Cardiac muscle cell (in vitro differentiated cells and primary cell): ENCODE results near the gene HAS3. TPM values are rescaled to one million over a fixed set of nuclear protein-coding genes. Genes with fewer than 3 reads are reported as not detected.
A peak's percentile ranks its signal among the peaks of the same experiment; 100 is the strongest.

Experiments
- DNase-seq, 2 donors: peaks; one replicate each; pipeline versions ENCODE4 v3.0.0 to v3.0.0-alpha.2; 2010 to 2017; ENCODE audit warnings: low read depth in 1 of 2, low spot score in 1 of 2
- H3K27ac ChIP-seq: fragments of 200-600 bp; sonication (generic); 2 replicates; pipeline ENCODE4 v1.5.1; 2016
- H3K27me3 ChIP-seq: fragments of 200-600 bp; sonication (generic); 2 replicates; pipeline ENCODE4 v1.6.0; 2016; ENCODE audit warnings: control low read depth
- H3K36me3 ChIP-seq: fragments of 200-600 bp; sonication (generic); 2 replicates; pipeline ENCODE4 v1.5.1; 2016; ENCODE audit warnings: control low read depth
- H3K4me1 ChIP-seq: fragments of 200-600 bp; sonication (generic); 2 replicates; pipeline ENCODE4 v1.8.1; 2017; ENCODE audit warnings: low read depth, mild to moderate bottlenecking, mixed run types
- H3K4me3 ChIP-seq: fragments of 200-600 bp; sonication (generic); 2 replicates; pipeline ENCODE4 v1.5.1; 2016; ENCODE audit warnings: mild to moderate bottlenecking
- H3K9me3 ChIP-seq: fragments of 200-600 bp; sonication (generic); 2 replicates; pipeline ENCODE4 v1.5.1; 2017; ENCODE audit warnings: low read depth, mild to moderate bottlenecking, control low read depth
- CTCF ChIP-seq: IDR thresholded peaks from 2 replicates; pipeline ENCODE4 v1.5.1; 2012; ENCODE audit warnings: low read depth, mild to moderate bottlenecking, low read length
- polyA plus RNA-seq: library from polyadenylated mRNA; unstranded; fragments of >200 nt; fragmentation: Nextera tagmentation; extraction: Ambion mirVana; gene quantifications from 2 replicates; pipeline ENCODE4 v1.2.1, GENCODE V29; 2016
- total RNA-seq: library from RNA; depleted of rRNA; stranded (reverse); fragments of >200 nt; gene quantifications from 2 replicates; pipeline ENCODE4 v1.2.3, GENCODE V29; 2016

The HAS3 gene
- total and polyA plus RNA-seq, 2 experiments from 2014 or later = 0.03 TPM; not detected in 1

GRCh38 chr16:69085032-69085695 lies 20.3 kb upstream of the HAS3 start:
- Histone ChIP-seq H3K27me3 (no peaks in the 10 kb centered on the region), H3K36me3 (no peaks in the 10 kb centered on the region), H3K4me3 (no peak overlapping the region), H3K4me1 (peaks cover 16% of the 10 kb centered on the region), H3K9me3 (no peaks in the 10 kb centered on the region), H3K27ac (no peak overlapping the region)
- no peak for DNase-seq
- no peak for TF ChIP-seq CTCF

GRCh38 chr16:69087161-69087581 lies 18.3 kb upstream of the HAS3 start:
- no peaks in the 10 kb centered on the region for H3K36me3 ChIP-seq
- no peaks in the 10 kb centered on the region for H3K27me3 ChIP-seq
- H3K9me3 ChIP-seq = no peaks in the 10 kb centered on the region
- H3K27ac ChIP-seq = no peak overlapping the region
- no peak for TF ChIP-seq CTCF
- H3K4me1 ChIP-seq = peaks cover 16% of the 10 kb centered on the region
- peak in 1 of 2 donors; percentile 36 for DNase-seq
- H3K4me3 ChIP-seq = no peak overlapping the region

GRCh38 chr16:69088684-69089083 lies 16.8 kb upstream of the HAS3 start:
- Histone ChIP-seq H3K9me3 (no peaks in the 10 kb centered on the region), H3K27me3 (no peaks in the 10 kb centered on the region), H3K27ac (no peak overlapping the region), H3K36me3 (no peaks in the 10 kb centered on the region), H3K4me3 (no peak overlapping the region), H3K4me1 (peaks cover 16% of the 10 kb centered on the region)
- TF ChIP-seq CTCF = no peak
- DNase-seq = no peak

GRCh38 chr16:69089091-69089910 lies 16.2 kb upstream of the HAS3 start:
- Histone ChIP-seq H3K4me3 (no peak overlapping the region), H3K27ac (no peak overlapping the region), H3K9me3 (no peaks in the 10 kb centered on the region), H3K4me1 (peaks cover 15% of the 10 kb centered on the region), H3K36me3 (no peaks in the 10 kb centered on the region), H3K27me3 (no peaks in the 10 kb centered on the region)
- no peak for DNase-seq
- TF ChIP-seq CTCF = no peak

- no peaks in the 10 kb centered on the region for H3K36me3 ChIP-seq
- no peak overlapping the region for H3K27ac ChIP-seq
- H3K4me1 ChIP-seq = peaks cover 6% of the 10 kb centered on the region
- DNase-seq = no peak
- H3K9me3 ChIP-seq = no peaks in the 10 kb centered on the region
- H3K27me3 ChIP-seq = no peaks in the 10 kb centered on the region
- TF ChIP-seq CTCF = no peak
- no peak overlapping the region for H3K4me3 ChIP-seq
Measured at GRCh38 chr16:69093974-69094373, 11.5 kb upstream of the HAS3 start.
